Measurements from ENCODE around the gene TPD52L2.
A peak's percentile ranks its signal among the peaks of the same experiment; 100 is the strongest.
"Not testable (repeated sequence)": the region's sequence is repeated elsewhere in the genome, so short reads cannot be mapped to it uniquely, and the experiment has no call there.

TPD52L2 gene

DNA sequence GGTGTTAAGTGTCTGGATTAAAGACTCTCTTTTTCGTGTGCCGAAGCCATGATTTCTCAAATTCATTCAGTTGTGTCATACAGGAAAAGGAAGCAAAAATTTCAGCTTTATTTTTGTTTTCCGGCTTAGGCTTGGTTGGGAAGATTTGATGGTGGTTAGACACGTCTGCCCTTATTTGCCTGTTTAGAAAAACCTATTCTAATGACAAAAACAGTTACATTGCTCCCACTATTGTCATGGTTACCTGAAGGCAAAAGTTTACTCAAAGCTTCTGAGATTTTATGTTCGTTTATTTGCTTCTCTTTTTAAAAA is 30.8 kb downstream of the TPD52L2 start:
- no peak for DNase-seq

GRCh38 chr20:63896264-63897105 is 31.4 kb downstream of the TPD52L2 start:
- DNase-seq = no peak

GRCh38 chr20:63897978-63898561 is 33.0 kb downstream of the TPD52L2 start:
- DNase-seq = no peak

DNA sequence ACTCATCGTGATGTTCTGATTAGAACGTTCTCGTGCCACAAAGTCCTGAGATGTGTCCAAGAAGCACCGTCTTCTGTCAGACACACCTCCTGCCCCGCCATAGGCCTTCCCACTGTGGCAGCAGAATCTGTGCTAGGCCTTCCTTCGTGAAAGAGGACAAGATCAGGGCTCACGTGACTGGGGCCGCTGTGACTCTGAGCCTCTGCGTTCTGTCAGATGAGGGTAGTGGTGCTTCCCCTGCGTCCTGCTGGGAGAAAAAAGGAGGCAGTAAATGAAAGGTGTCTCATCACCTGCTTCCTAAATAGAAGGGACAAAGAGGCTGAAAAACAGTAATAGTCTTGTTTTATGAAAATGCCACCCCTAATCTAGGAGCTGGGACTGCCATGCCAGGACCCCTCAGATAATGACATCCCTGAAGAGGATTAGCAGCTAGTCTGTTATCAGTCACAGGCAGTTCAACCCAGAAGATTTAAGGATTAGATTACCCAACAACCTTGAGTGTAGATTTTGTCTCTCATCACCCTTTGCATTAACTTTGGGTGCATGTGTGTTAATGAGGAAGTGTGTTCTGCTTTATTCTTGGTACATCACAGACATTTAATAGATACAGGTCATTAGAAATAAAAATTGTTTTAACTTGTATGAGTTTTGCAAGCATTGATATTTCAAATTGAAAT is 34.0 kb downstream of the TPD52L2 start:
- DNase-seq = no peak

DNA sequence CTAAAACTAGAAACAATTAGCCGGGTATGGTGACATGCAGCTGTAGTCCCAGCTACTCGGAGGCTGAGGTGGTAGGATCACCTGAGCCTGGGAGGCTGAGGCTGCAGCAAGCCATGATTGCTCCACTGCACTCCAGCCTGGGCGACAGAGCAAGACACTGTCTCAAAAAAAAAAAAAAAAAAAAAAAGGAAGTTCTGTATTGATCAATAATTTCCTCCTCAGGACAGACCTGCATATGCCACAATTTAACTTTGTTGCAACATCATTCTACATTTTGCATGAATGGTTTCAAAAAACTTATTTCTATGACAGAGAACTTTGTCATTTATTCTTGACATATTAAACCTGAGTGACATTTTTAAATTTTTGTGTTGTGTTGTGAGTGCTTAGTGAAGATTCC is 35.3 kb downstream of the TPD52L2 start:
- no peak for DNase-seq

DNA sequence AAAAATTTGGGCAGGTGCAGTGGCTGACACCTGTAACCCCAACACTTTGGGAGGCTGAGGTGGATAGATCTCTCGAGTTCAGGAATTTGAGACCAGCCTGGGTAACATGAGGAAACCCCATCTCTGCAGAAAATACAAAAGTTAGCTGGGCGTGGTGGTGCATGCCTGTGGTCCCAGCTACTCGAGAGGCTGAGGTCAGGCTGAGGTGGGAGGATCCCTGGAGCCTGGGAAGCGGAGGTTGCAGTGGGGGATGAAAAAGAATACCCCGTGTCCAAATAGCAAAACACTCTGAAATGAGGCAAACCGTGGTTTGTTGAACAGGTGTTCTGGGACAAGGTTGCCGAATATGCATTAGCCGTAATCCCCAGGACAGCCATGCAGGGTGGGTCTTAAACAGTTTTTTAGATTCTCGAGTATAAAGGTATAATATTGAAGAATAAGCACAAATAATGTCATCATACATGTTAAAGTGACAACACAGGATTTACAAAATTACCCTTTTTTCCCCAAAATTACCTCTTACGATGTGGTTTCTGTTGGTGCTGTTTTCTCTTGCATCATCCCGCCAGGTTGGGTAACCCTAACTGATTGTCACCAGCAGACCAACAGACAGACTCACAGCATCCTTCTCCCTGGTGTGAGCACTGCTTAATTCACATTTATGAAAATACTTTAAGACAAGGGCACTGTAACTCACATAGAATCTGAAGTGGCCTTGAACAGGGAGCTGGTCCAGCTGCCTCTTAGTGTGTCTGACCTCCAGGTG is 38.9 kb downstream of the TPD52L2 start:
- no peak for DNase-seq

DNA sequence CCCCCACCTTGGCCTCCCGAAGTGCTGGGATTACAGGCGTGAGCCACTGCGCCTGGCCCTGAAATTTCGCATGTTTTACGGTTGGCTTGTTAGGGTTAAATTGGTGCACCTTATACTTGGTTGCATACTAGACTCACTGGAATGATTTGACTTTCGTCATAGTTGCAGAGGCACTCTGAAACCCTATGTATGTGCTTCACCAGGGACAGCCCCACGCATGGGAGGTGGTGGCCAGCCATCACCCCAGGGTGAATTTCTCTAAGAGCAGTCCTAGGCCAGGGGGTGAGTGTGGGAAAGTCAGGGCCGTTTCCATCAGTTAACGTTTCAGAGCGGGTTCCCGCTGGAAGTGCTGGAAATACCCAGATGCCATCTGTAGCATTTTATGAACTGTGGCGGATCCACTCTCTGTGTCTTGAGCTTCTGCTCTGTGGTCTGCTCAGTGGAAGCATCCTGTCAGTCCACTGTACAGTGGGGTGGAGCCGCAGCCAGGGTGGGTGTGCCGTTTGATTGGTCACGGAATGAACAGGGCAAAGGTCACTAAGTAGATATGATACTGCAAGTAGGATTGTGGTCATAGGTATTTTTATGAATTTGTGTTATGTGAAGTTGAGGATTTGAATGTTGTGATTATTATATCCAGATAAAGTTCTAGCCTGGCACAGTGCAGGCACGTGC is 43.1 kb downstream of the TPD52L2 start:
- DNase-seq = no peak

DNA sequence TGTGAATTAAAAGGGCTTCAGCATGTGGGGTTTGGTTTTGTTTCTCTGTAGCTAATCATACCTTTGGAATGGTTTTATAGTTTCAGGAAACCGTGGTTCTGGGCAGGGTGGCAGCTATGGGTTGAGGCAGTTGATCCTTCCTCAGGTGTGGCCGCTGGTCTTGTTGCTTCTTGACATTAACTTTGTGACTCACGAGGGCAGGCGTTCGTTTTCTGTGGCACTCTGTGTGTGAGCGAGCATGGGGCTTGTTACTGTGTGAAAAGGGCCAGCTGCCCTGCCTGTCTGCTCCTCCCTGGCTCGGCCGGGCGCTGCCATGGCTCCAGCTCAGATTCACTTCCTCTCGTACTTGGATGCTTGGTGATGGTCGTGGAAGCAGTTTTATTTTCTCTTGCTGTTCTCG is 46.1 kb downstream of the TPD52L2 start:
- DNase-seq = no peak

DNA sequence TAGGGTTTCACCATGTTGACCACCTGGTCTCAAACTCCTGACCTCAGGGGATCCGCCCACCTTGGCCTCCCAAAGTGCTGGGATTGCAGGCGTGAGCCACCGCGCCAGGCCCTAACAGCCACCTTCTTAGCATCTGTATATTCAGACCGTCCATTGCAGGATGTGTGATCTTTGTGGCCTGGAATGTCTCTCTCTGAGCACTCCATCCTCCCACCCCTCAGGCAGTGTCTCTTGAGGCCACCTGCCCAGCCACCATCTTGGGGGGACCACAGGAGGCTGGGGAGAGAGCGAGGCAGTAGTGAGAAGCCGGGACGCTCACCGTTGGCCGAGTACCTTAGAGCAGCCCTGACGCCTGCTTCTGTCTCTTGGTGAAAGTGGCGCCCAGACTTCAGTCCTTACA is 48.7 kb downstream of the TPD52L2 start:
- no peak for DNase-seq

DNA sequence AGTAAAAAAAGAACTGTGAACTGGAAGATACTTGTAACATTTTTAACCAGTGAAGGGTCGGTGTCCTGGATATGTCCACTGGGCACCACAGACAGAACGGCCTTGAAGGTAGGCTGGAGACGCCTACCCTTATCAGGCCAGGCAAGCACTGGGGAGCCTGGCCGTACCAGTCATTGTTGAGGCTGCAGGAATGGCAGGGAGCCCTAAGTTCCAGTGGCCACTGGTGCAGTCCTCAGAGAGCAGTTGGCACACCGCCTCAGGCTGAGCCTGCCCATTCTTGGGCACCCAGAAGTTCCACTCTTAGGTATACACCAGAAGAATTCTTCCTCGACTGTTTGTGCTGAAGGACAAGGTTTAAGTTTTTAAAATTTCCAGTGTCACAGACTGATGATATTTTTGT is 50.4 kb downstream of the TPD52L2 start:
- no peak for DNase-seq

DNA sequence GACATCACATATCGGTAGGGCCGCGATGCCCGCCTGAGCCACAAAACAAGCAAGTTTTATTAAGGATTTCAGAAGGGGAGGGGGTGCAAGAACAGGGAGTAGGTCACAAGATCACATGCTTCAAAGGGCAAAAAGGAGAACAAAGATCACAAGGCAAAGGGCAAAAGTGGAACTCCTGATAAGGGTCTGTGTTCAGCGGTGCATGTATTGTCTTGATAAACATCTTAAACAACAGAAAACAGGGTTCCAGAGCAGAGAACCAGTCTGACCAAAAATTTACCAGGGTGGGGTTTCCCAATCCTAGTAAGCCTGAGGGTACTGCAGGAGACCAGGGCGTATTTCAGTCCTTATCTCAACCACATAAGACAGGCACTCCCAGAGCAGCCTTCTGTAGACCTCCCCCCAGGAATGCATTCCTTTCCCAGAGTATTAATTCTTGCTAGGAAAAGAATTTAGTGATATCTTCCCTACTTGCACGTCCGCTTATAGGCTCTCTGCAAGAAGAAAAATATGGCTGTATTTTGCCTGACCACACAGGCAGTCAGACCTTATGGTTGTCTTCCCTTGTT is 51.4 kb downstream of the TPD52L2 start:
- DNase-seq = peak; percentile 37

GRCh38 chr20:63917811-63918210 is 52.7 kb downstream of the TPD52L2 start:
- no peak for DNase-seq

- no peak for DNase-seq
Observed at GRCh38 chr20:63919130-63919529, 54.1 kb downstream of the TPD52L2 start.

GRCh38 chr20:63920226-63920625 is 55.2 kb downstream of the TPD52L2 start:
- DNase-seq = no peak

DNA sequence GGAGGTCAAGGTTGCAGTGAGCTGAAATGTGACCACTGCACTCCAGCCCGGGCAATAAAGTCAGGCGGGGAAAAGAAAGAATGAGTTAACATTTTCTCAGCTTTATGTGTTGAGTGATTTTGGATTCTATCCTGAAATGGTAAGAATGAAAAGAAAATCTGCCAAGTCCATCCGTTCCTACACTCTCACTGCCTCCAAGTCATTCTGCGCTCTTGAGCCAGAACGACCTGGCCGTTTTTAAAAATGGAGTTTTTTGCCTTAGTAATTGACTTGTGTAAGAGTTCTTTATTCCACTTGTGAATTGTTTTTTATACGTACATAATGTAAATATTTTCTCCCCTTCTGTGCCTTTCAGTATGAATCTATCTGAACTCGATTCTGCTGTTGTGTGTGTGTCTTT is 58.6 kb downstream of the TPD52L2 start:
- DNase-seq = no peak

GRCh38 chr20:63924241-63924640 is 59.2 kb downstream of the TPD52L2 start:
- no peak for DNase-seq

DNA sequence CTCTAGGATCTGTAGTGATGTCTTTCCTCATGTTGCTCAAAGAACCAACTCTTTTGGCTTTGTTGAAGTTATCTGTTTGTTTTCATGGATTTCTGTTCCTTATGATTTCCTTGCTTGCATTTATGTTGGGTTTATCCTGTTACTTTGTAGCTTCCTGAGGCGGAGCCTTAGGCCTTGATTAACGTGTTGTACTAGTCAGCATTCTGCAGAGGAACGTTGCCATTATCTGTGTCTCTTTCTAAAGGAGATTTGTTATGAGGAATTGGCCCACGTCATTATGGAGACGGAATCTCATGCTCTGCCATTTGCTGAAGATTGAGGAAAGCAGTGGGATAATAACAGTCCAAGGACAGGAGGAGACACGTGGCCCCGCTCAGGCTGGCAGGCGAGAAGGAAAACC is 61.2 kb downstream of the TPD52L2 start:
- no peak for DNase-seq

DNA sequence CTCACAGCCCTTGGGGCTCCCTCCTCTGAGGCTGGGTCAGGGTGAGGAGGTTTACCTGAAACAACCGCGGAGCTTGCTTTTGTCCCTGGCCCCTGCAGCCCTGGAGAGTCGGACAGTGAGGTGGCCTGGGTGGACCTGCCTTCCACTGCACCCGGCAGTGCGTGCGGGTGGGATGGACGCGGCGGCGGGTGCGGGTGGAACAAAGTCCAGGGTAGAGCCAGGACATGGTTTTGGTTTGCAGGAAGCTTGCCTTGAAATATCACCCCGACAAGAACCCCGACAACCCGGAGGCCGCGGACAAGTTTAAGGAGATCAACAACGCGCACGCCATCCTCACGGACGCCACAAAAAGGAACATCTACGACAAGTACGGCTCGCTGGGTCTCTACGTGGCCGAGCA is 64.0 kb downstream of the TPD52L2 start:
- no peak for DNase-seq

DNA sequence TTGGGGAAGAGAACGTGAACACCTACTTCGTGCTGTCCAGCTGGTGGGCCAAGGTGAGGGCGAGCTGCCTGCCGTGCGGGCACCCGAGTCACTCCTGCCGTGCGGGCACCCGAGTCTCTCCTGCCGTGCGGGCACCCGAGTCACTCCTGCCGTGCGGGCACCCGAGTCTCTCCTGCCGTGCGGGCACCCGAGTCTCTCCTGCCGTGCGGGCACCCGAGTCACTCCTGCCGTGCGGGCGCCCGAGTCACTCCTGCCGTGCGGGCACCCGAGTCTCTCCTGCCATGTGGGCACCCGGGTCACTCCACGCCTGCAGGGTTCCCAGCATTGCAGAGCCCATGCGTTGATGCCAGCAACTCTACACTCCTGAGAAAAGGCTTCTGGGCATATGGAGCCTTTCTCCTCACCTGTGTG is 64.4 kb downstream of the TPD52L2 start:
- not testable (repeated sequence) for DNase-seq

DNA sequence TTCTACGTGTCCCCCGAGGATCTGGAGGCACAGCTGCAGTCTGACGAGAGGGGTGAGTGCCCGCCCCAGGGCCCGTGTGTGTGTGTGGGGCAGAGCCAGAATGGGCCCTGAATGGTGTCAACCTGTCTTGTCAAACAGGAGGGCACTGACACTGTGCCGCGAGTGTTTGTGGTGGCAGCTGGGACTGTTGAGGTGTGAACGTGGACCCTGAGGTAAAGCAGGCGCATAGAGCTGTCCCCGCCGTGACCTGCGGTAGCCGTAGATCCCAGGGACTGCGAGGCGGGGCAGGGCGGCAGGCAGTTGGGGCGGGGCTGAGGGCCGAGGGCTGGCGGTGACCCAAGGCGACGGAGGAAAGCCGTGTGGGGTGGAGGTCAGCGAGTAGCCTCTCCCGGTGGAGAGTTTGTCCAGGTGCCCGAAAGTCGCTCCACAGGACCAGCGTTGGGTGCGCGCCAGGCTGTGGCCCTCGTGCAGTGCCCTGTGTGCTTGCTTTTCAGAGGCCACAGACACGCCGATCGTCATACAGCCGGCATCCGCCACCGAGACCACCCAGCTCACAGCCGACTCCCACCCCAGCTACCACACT is 66.0 kb downstream of the TPD52L2 start:
- no peak for DNase-seq

DNA sequence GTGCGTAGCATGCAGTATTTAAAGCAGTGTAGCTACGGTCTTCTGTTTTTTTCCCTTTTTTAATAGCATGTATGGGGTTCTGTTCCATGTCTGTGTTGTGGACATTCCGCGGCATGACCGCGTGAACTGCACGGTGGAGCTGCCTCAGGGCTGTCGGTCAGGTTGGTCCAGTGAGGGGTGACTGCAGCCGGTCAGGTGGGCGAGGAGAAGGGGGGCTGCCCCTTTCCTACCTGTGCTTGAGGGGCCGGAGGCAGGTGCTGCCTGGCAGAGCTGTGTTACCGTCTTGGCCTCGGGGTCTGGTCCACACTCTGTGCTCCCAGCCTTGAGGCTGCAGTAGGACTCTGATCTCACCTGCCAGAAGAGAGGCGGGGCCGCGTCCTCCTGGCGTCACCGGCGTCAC is 66.7 kb downstream of the TPD52L2 start:
- DNase-seq = no peak

DNA sequence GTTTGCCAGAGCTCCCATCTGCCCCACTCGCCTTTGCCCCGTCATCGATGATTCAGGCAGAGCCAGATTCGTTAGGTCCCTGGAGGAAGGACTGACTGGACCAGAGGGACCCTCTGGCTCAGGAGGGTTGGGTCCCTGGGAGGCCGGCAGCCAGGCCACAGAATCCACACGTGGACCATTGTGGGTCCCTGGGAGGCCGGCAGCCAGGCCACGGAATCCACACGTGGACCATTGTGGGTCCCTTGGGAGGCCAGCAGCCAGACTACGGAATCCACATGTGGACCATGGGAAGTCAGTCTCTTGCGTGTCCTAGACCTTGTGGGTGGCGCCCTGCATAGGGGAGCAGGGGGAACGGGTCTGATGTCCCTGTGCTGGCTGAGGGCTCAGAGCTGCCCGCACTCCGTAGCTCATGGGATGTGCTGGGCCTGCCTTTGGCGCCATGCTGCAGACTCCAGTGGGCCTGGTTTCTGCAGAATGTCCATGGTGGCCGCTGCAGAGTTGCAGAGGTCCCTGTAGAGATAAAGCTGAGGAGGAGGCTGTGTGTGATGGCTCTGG is 67.6 kb downstream of the TPD52L2 start:
- DNase-seq = peak; percentile 15
